DMS 273 (cell line): Measurements from ENCODE around the gene EPHB2.
"Not testable (repeated sequence)": the region's sequence is repeated elsewhere in the genome, so short reads cannot be mapped to it uniquely, and the experiment has no call there.

ENCODE experiments used
- DNase-seq: peaks from one replicate; lab custom pipeline; 2025; ENCODE audit not compliant: unreplicated experiment; lab: John Stamatoyannopoulos, UW

The EPHB2 gene

GRCh38 chr1:22710701-22711049, at the start of gene EPHB2:
Gene EPHB2, plus strand, starts transcription at chr1:22710839. Its CDS starts 144 bp downstream, at chr1:22710983.
- DNase-seq = peak; percentile 81

GRCh38 chr1:22661880-22662279, 48.8 kb upstream of the EPHB2 start:
- DNase-seq = no peak

- DNase-seq = peak; percentile 69
Measured at GRCh38 chr1:22662318-22662717, 48.3 kb upstream of the EPHB2 start.

- no peak for DNase-seq
Measured at GRCh38 chr1:22662986-22663408, 47.6 kb upstream of the EPHB2 start.

GRCh38 chr1:22665752-22666151, 44.9 kb upstream of the EPHB2 start:
- DNase-seq = peak; percentile 75

GRCh38 chr1:22666412-22666811, 44.2 kb upstream of the EPHB2 start:
- DNase-seq = no peak

GRCh38 chr1:22668840-22669239, 41.8 kb upstream of the EPHB2 start:
- DNase-seq = not testable (repeated sequence)

GRCh38 chr1:22670352-22670975, 40.2 kb upstream of the EPHB2 start:
- DNase-seq = peak; percentile 24

- DNase-seq = no peak
Measured at GRCh38 chr1:22671999-22672398, 38.6 kb upstream of the EPHB2 start.

GRCh38 chr1:22673486-22674409, 36.9 kb upstream of the EPHB2 start:
- peak; percentile 76 for DNase-seq

GRCh38 chr1:22674410-22674749, 36.3 kb upstream of the EPHB2 start:
- no peak for DNase-seq

GRCh38 chr1:22676151-22676550, 34.5 kb upstream of the EPHB2 start:
- DNase-seq = not testable (repeated sequence)

GRCh38 chr1:22676916-22677583, 33.6 kb upstream of the EPHB2 start:
- peak; percentile 51 for DNase-seq

- DNase-seq = no peak
Measured at GRCh38 chr1:22677931-22678896, 32.4 kb upstream of the EPHB2 start.

- no peak for DNase-seq
Measured at GRCh38 chr1:22680726-22681125, 29.9 kb upstream of the EPHB2 start.

- no peak for DNase-seq
Measured at GRCh38 chr1:22681556-22682276, 28.9 kb upstream of the EPHB2 start.

- no peak for DNase-seq
Measured at GRCh38 chr1:22683547-22683946, 27.1 kb upstream of the EPHB2 start.

GRCh38 chr1:22685591-22686059, 25.0 kb upstream of the EPHB2 start:
- no peak for DNase-seq

GRCh38 chr1:22687191-22687590, 23.4 kb upstream of the EPHB2 start:
- no peak for DNase-seq

GRCh38 chr1:22688466-22688865, 22.2 kb upstream of the EPHB2 start:
- DNase-seq = no peak
